ENCODE measurements around the gene REP15.
"Not testable (repeated sequence)": the region's sequence is repeated elsewhere in the genome, so short reads cannot be mapped to it uniquely, and the experiment has no call there.

Gene REP15

DNA sequence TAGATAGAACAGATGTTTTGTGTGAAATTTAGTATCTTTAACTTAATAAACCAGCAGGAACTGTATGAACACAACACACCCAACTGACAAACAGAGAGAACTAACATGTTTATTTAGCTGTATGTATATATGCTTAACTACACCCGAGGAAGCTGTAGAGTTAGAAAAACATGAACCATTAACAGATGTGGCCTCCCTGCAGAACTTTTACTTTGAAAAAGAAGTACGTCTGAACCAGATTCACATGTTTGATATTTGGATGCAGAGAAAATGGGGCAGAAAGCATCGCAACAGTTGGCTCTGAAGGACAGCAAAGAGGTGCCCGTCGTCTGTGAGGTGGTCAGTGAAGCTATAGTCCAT lies at the start of gene REP15:
Gene REP15 (plus strand): TSS at position 155 of the 360 bp plus-strand sequence. CDS start 116 bp downstream, at position 271.
- TF ChIP-seq, protein P1, sequence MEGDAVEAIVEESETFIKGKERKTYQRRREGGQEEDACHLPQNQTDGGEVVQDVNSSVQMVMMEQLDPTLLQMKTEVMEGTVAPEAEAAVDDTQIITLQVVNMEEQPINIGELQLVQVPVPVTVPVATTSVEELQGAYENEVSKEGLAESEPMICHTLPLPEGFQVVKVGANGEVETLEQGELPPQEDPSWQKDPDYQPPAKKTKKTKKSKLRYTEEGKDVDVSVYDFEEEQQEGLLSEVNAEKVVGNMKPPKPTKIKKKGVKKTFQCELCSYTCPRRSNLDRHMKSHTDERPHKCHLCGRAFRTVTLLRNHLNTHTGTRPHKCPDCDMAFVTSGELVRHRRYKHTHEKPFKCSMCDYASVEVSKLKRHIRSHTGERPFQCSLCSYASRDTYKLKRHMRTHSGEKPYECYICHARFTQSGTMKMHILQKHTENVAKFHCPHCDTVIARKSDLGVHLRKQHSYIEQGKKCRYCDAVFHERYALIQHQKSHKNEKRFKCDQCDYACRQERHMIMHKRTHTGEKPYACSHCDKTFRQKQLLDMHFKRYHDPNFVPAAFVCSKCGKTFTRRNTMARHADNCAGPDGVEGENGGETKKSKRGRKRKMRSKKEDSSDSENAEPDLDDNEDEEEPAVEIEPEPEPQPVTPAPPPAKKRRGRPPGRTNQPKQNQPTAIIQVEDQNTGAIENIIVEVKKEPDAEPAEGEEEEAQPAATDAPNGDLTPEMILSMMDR (IDR thresholded peaks at IDR 0.05; ENCODE audit: borderline replicate concordance, control extremely low read depth, extremely low read depth, insufficient read depth, missing control alignments) = no peak
- in situ Hi-C loops (cut with MboI; ENCODE audit: low sequenced_read_pairs, unreplicated experiment) = no loop called here
- DNase-seq (ENCODE audit: low spot score) = no peak

- TF ChIP-seq, protein P1 (IDR thresholded peaks at IDR 0.05; ENCODE audit: borderline replicate concordance, control extremely low read depth, extremely low read depth, insufficient read depth, missing control alignments) = no peak
- in situ Hi-C loops (cut with MboI; ENCODE audit: low sequenced_read_pairs, unreplicated experiment) = loop anchor here (10.0 kb wide), 1 partner anchor 215 kb away; no protein-coding TSS in a partner anchor
- DNase-seq (ENCODE audit: low spot score) = no peak
Measured at GRCh38 chr12:27650011-27650410, 46.2 kb upstream of the REP15 start.

DNA sequence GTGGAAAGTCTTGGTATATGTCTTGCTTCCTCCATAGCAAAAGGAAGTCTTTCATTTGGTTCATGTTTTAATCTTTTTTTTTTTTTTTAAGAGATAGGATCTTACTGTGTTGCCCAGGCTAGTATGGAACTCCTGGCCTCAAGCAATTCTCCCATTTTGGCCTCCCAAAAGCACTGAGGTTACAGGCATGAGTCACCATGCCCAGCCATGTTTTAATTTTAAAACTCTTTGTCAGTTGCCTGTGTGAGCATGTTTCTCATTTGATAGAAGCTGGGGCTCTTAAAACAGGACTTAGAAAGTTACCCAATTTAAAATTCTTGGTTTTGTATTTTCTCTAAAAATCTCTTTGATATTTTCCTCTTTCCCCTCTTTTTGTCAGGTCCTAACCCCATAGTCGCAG lies 45.0 kb upstream of the REP15 start:
- TF ChIP-seq, protein P1 (IDR thresholded peaks at IDR 0.05; ENCODE audit: borderline replicate concordance, control extremely low read depth, extremely low read depth, insufficient read depth, missing control alignments) = no peak
- no peak for DNase-seq (ENCODE audit: low spot score)
- in situ Hi-C loops (cut with MboI; ENCODE audit: low sequenced_read_pairs, unreplicated experiment) = loop anchor here (10.0 kb wide), 1 partner anchor 216 kb away; no protein-coding TSS in a partner anchor

- in situ Hi-C loops (cut with MboI; ENCODE audit: low sequenced_read_pairs, unreplicated experiment) = loop anchor here (10.0 kb wide), 1 partner anchor 217 kb away; no protein-coding TSS in a partner anchor
- TF ChIP-seq, protein P1 (IDR thresholded peaks at IDR 0.05; ENCODE audit: borderline replicate concordance, control extremely low read depth, extremely low read depth, insufficient read depth, missing control alignments) = peak; percentile 72
- peak; percentile 44 for DNase-seq (ENCODE audit: low spot score)
Measured at GRCh38 chr12:27652174-27652763, 44.0 kb upstream of the REP15 start.

- in situ Hi-C loops (cut with MboI; ENCODE audit: low sequenced_read_pairs, unreplicated experiment) = loop anchor here (10.0 kb wide), 1 partner anchor 219 kb away; no protein-coding TSS in a partner anchor
- TF ChIP-seq, protein P1 (IDR thresholded peaks at IDR 0.05; ENCODE audit: borderline replicate concordance, control extremely low read depth, extremely low read depth, insufficient read depth, missing control alignments) = no peak
- DNase-seq (ENCODE audit: low spot score) = no peak
Measured at GRCh38 chr12:27653661-27654060, 42.6 kb upstream of the REP15 start.

DNA sequence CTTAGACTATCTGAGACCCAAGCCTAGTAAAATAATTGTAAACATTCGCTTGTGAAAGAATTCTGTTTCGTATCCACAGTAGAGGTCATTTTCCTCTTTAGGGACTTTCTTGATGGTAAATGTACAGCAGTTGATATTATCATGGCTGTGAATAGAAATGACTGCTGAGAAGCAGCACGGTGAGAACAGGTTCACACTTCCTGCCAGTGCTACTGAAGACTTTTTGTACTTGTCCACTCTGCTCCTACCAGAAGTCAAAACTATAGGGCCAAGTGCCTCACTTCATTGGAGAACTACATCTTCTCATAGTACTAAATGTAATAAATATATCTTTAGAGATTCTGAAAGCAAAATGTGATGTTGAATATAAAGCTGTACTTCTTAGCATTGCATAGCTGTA lies 40.8 kb upstream of the REP15 start:
- not testable (repeated sequence) for DNase-seq (ENCODE audit: low spot score)
- in situ Hi-C loops (cut with MboI; ENCODE audit: low sequenced_read_pairs, unreplicated experiment) = loop anchor here (10.0 kb wide), 1 partner anchor 221 kb away; no protein-coding TSS in a partner anchor

DNA sequence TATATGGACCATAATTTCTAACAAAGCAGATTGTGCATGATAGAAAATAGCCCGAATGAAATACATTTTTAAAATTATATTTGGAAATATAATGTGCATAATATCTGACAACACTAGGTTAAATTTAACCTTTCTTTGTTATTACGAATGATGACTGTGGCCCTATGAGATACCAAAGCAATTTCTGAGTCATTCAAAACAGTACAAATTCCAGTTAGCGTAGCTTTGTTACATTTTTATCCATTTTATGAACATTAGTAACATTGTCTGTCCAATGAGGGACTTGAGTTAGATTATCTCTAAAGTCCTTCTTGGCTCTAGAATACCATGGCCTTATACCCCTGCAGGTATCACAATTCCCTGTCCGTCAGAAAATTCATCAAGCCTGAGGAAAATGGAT lies 39.0 kb upstream of the REP15 start:
- TF ChIP-seq, protein P1 (IDR thresholded peaks at IDR 0.05; ENCODE audit: borderline replicate concordance, control extremely low read depth, extremely low read depth, insufficient read depth, missing control alignments) = no peak
- DNase-seq (ENCODE audit: low spot score) = no peak
- in situ Hi-C loops (cut with MboI; ENCODE audit: low sequenced_read_pairs, unreplicated experiment) = loop anchor here (10.0 kb wide), 1 partner anchor 222 kb away; no protein-coding TSS in a partner anchor
